CD8-positive, alpha-beta memory T cell (primary cell): ENCODE data around the gene GDF10. TPM values are rescaled to one million over a fixed set of nuclear protein-coding genes. Genes with fewer than 3 reads are reported as not detected.

Experiments used
- CTCF ChIA-PET: fragments of 350-600 bp; sonication (Branson Sonifier 250); formaldehyde crosslinking; loops from one replicate; lab custom pipeline; 2021; ENCODE audit warnings: antibody characterized with exemption; lab: Charles Lee
- POLR2A ChIA-PET: fragments of 350-600 bp; sonication (Branson Sonifier 250); formaldehyde crosslinking; loops from one replicate; lab custom pipeline; 2021; ENCODE audit warnings: antibody characterized with exemption; lab: Charles Lee
- DNase-seq, 5 donors: peaks; one replicate each; pipeline versions ENCODE4 v3.0.0 to v3.0.0-alpha.2; 2020 to 2022; ENCODE audit warnings: mixed read lengths in 1 of 5
- H3K27ac ChIP-seq: one replicate; pipeline ENCODE4 v1.7.0; 2013; ENCODE audit warnings: low read depth, mild to moderate bottlenecking, low read length, moderate library complexity
- H3K27me3 ChIP-seq: 2 replicates; pipeline ENCODE4 v1.7.0; 2013; ENCODE audit warnings: low read length, mild to moderate bottlenecking; ENCODE audit not compliant: insufficient read depth, poor library complexity, severe bottlenecking
- H3K36me3 ChIP-seq: 2 replicates; pipeline ENCODE4 v1.7.0; 2013; ENCODE audit warnings: mild to moderate bottlenecking, low read length, moderate library complexity; ENCODE audit not compliant: insufficient read depth
- H3K4me1 ChIP-seq: 2 replicates; pipeline ENCODE4 v1.7.0; 2013; ENCODE audit warnings: mild to moderate bottlenecking, low read length, moderate library complexity; ENCODE audit not compliant: insufficient read depth
- H3K4me3 ChIP-seq: 2 replicates; pipeline ENCODE4 v1.7.0; 2013; ENCODE audit warnings: mild to moderate bottlenecking, low read length
- H3K9me3 ChIP-seq: 2 replicates; pipeline ENCODE4 v1.7.0; 2013; ENCODE audit warnings: mild to moderate bottlenecking, low read length
- H3K27ac Mint-ChIP-seq, 8 donors: one replicate each; pipeline ENCODE4 v1.8.0; 2020 to 2021; ENCODE audit warnings: mixed read lengths in 8 of 8, mild to moderate bottlenecking in 6 of 8, inconsistent platforms in 3 of 8, moderate library complexity in 3 of 8
- H3K27me3 Mint-ChIP-seq, 2 donors: one replicate each; pipeline ENCODE4 v1.8.0; 2020 to 2021; ENCODE audit warnings: mixed read lengths in 2 of 2, mild to moderate bottlenecking in 1 of 2, moderate library complexity in 1 of 2
- H3K36me3 Mint-ChIP-seq, 3 donors: one replicate each; pipeline ENCODE4 v1.8.0; 2020 to 2021; ENCODE audit warnings: mixed read lengths in 3 of 3, inconsistent platforms in 1 of 3, mild to moderate bottlenecking in 1 of 3
- H3K4me1 Mint-ChIP-seq, 3 donors: one replicate each; pipeline ENCODE4 v1.8.0; 2020 to 2021; ENCODE audit warnings: mixed read lengths in 3 of 3, inconsistent platforms in 1 of 3, mild to moderate bottlenecking in 1 of 3
- H3K4me3 Mint-ChIP-seq, 7 donors: one replicate each; pipeline ENCODE4 v1.8.0; 2020 to 2021; ENCODE audit warnings: mixed read lengths in 7 of 7, mild to moderate bottlenecking in 6 of 7, moderate library complexity in 4 of 7, inconsistent platforms in 2 of 7
- H3K9me3 Mint-ChIP-seq, 5 donors: one replicate each; pipeline ENCODE4 v1.8.0; 2020 to 2022; ENCODE audit warnings: mixed read lengths in 5 of 5, mild to moderate bottlenecking in 3 of 5, moderate library complexity in 2 of 5, inconsistent platforms in 1 of 5
- polyA plus RNA-seq: library from polyadenylated mRNA; unstranded; fragments of 300-500 nt; fragmentation: Illumina TruSeq; gene quantifications from one replicate; pipeline ENCODE4 v1.2.3, GENCODE V29; 2021
- total RNA-seq, 2 experiments: library from RNA; stranded (reverse); gene quantifications; one replicate each; pipeline ENCODE4 v1.2.3, GENCODE V29; 2021

The GDF10 gene
- total and polyA plus RNA-seq, 3 experiments from 2014 or later: 0.18 to 0.24 (median 0.21) TPM

DNA sequence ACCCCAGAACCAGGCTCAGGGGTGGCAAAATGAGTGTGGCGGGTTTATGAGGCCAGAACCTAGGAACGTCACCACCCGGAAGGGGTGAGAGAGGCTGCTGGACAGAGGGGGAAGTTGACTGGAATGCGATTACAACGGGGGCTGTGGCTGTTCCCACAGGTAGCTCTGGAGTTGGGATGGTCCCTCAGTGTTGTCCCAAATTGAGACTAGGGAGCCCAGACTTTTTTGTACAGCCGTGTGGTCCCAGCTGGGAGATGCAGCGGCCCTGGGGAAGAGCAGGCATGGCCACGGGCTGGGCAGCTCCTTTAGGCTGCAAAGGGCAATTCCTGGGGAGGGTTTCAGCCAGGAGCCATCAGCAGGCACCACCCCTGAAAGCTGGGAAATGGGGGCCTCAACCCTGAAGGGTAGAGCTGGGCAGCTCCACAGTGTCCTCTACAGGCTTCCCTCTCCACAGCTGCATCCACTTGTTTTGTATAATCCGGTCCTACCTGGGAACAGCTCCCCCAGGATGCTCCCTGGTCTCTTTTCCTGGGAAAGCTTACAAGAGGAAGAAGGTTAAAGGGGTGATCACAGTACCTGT is 11.0 kb upstream of the GDF10 start:
- H3K36me3 Mint-ChIP-seq: no peaks in the 10 kb centered on the region
- H3K9me3 Mint-ChIP-seq: no peaks in the 10 kb centered on the region
- POLR2A ChIA-PET: no interaction called here
- H3K27me3 Mint-ChIP-seq: peaks cover 0 to 6% of the 10 kb centered on the region in 2 donors
- no peak overlapping the region for H3K4me3 Mint-ChIP-seq
- CTCF ChIA-PET: interaction anchor here (1.1 to 1.6 kb wide), 2 partner anchors 9 to 12 kb away, joined by 3 read pairs; no protein-coding TSS in a partner anchor
- Histone ChIP-seq H3K4me3 (no peak overlapping the region), H3K4me1 (peaks cover 27% of the 10 kb centered on the region), H3K27me3 (no peaks in the 10 kb centered on the region), H3K36me3 (no peaks in the 10 kb centered on the region), H3K9me3 (no peaks in the 10 kb centered on the region), H3K27ac (no peak overlapping the region)
- H3K27ac Mint-ChIP-seq: no peak overlapping the region
- no peak for DNase-seq
- peaks cover 16 to 22% (median 16%) of the 10 kb centered on the region in 3 donors for H3K4me1 Mint-ChIP-seq

DNA sequence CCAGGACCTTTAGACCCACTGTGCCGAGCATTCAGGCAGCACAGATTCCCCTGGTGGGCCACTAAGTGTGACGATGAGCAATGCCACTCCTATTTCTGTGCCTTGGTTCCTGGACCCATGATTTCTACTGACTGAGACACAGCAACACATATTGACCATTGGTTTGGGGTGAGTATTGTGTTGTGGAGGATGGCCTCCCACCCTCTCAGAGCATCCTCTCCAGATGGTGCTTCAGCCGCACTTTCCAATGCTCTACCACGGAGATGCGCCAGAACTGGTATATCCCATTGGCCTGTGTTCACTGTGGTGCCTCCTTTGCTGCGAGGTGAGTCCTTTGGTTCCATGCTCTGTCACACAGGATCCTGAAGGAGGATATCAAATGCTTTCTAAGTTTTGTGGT is 10.1 kb upstream of the GDF10 start:
- Histone ChIP-seq H3K4me3 (no peak overlapping the region), H3K27me3 (no peaks in the 10 kb centered on the region), H3K4me1 (peaks cover 27% of the 10 kb centered on the region), H3K9me3 (no peaks in the 10 kb centered on the region), H3K27ac (no peak overlapping the region), H3K36me3 (no peaks in the 10 kb centered on the region)
- ChIA-PET CTCF (interaction anchor here (1.6 kb wide), 1 partner anchor 13 kb away, joined by 3 read pairs; no protein-coding TSS in a partner anchor), POLR2A (no interaction called here)
- Mint-ChIP-seq H3K36me3 (no peaks in the 10 kb centered on the region), H3K4me3 (no peak overlapping the region), H3K27me3 (peaks cover 0 to 6% of the 10 kb centered on the region in 2 donors), H3K4me1 (peaks cover 14 to 22% (median 16%) of the 10 kb centered on the region in 3 donors), H3K27ac (no peak overlapping the region), H3K9me3 (no peaks in the 10 kb centered on the region)
- DNase-seq: no peak

DNA sequence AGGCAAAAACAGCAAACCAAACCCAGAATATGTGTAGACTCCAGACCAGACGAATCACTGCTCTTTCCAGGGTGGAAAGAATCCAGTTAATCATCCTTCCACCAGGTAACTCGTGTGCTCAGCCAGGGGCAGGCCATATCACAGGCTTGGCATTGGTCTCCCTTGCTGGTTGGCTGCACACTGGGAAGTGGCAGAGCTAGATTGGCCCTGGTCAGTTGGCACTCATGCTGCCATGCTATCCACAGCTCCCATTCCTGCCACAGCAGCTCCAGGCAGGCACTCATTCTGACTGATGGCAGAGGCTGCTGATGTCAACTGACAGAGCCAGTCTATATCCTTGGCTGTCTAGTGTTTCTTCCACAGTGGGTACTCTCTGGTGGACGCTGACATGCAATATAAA is 9.7 kb upstream of the GDF10 start:
- Mint-ChIP-seq H3K9me3 (no peaks in the 10 kb centered on the region), H3K36me3 (no peaks in the 10 kb centered on the region), H3K4me3 (no peak overlapping the region), H3K4me1 (peaks cover 14 to 18% (median 14%) of the 10 kb centered on the region in 3 donors), H3K27me3 (peaks cover 0 to 6% of the 10 kb centered on the region in 2 donors), H3K27ac (no peak overlapping the region)
- no peaks in the 10 kb centered on the region for H3K9me3 ChIP-seq
- no peak overlapping the region for H3K4me3 ChIP-seq
- no peak for DNase-seq
- CTCF ChIA-PET: interaction anchor here (0.9 to 1.5 kb wide), 2 partner anchors 25 to 243 kb away, joined by 3 to 5 read pairs; no protein-coding TSS in a partner anchor
- no peaks in the 10 kb centered on the region for H3K27me3 ChIP-seq
- peaks cover 24% of the 10 kb centered on the region for H3K4me1 ChIP-seq
- no peak overlapping the region for H3K27ac ChIP-seq
- POLR2A ChIA-PET: no interaction called here
- no peaks in the 10 kb centered on the region for H3K36me3 ChIP-seq

DNA sequence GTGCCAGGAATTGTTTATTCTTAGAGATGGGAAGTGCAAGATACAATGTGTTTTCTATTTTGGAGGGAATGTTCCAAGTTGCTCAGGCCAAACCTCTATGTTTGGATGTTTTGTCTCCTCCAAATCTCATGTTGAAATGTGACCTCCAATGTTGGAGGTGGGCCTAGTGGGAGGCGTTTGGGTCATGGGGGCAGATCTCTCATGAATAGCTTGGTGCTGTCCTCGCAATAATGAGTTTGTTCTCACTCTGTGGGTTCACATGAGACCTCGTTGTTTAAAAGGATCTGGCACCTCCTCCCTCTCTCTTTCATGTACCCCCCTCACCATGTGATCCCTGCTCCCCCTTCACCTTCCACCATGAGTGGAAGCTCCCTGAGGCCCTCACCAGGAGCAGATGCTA is 8.3 kb upstream of the GDF10 start:
- H3K27me3 Mint-ChIP-seq: peaks cover 0 to 10% of the 10 kb centered on the region in 2 donors
- Histone ChIP-seq H3K27me3 (no peaks in the 10 kb centered on the region), H3K9me3 (no peaks in the 10 kb centered on the region), H3K4me1 (peaks cover 11% of the 10 kb centered on the region), H3K27ac (no peak overlapping the region), H3K4me3 (no peak overlapping the region), H3K36me3 (no peaks in the 10 kb centered on the region)
- H3K9me3 Mint-ChIP-seq: no peaks in the 10 kb centered on the region
- no peaks in the 10 kb centered on the region for H3K36me3 Mint-ChIP-seq
- H3K27ac Mint-ChIP-seq: no peak overlapping the region
- peaks cover 2 to 4% (median 3%) of the 10 kb centered on the region in 3 donors for H3K4me1 Mint-ChIP-seq
- no peak overlapping the region for H3K4me3 Mint-ChIP-seq
- ChIA-PET POLR2A (no interaction called here), CTCF (interaction anchor here (1.5 kb wide), 1 partner anchor 244 kb away, joined by 5 read pairs; no protein-coding TSS in a partner anchor)
- DNase-seq: no peak

DNA sequence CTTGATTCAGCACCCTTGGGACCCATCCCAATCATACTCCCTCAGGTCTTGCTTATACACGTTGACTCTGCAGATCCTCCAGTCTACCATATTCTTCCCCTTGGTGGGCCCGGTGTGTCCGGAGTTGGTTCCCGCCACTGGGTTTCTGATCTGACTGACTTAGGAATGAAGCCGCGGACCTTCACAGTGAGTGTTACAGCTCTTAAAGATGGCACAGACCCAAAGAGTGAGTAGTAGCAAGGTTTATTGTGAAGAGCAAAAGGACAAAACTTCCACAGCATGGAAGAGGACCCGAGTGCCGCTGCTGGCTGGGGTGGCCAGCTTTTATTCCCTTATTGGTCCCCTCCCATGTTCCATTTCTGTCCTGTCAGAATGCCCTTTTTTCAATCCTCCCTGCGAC is 5.9 kb upstream of the GDF10 start:
- Mint-ChIP-seq H3K27ac (no peak overlapping the region), H3K9me3 (no peaks in the 10 kb centered on the region), H3K4me3 (no peak overlapping the region), H3K4me1 (no peaks in the 10 kb centered on the region), H3K27me3 (peaks cover 4 to 18% of the 10 kb centered on the region in 2 donors), H3K36me3 (no peaks in the 10 kb centered on the region)
- DNase-seq: no peak
- Histone ChIP-seq H3K36me3 (no peaks in the 10 kb centered on the region), H3K9me3 (no peaks in the 10 kb centered on the region), H3K27ac (no peak overlapping the region), H3K4me3 (no peak overlapping the region), H3K27me3 (no peaks in the 10 kb centered on the region), H3K4me1 (no peaks in the 10 kb centered on the region)
- CTCF ChIA-PET: no interaction called here
- POLR2A ChIA-PET: no interaction called here

DNA sequence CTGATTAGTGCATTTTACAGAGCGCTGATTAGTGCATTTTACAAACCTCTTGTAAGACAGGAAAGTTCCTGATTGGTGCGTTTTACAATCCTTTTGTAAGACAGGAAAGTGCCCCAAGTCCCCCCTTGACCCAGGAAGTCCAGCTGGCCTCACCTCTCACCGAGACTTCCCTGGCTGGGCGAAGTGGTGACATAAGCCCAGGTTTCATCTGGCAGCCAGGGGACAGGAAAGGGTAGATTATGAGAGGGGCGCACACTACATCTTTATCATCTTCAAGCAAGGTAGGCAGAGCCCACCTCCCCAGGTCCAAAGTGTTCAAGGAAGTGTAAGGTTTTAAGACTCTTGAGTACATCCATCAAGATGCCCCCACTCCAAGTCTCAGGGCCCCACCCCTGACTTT is 5.5 kb upstream of the GDF10 start:
- DNase-seq: no peak
- Mint-ChIP-seq H3K4me1 (peaks cover 0 to 4% (median 0%) of the 10 kb centered on the region in 3 donors), H3K9me3 (no peaks in the 10 kb centered on the region), H3K4me3 (no peak overlapping the region), H3K27ac (no peak overlapping the region), H3K27me3 (peaks cover 9 to 19% of the 10 kb centered on the region in 2 donors), H3K36me3 (no peaks in the 10 kb centered on the region)
- Histone ChIP-seq H3K27me3 (no peaks in the 10 kb centered on the region), H3K36me3 (no peaks in the 10 kb centered on the region), H3K4me3 (no peak overlapping the region), H3K9me3 (no peaks in the 10 kb centered on the region), H3K4me1 (no peaks in the 10 kb centered on the region), H3K27ac (no peak overlapping the region)
- ChIA-PET POLR2A (no interaction called here), CTCF (no interaction called here)

DNA sequence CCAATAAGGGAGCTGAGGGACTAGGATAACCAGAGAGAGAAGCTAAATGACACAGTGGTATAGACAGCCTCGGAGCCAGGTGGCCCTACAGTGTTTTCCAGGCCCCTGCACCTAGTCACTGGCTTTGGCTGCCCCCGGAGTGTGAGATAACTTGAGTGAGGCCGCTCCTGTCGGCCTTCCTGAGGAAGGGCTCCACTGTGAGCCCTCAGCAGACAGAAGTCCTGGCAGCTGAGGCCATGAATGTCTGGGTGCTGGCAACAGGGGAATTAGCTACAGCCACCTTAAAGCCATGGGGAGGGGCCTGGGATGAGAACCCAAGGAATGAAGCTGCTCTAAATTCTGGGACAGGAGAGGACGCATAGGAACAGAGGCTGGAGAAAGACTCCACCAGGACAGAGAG is 4.6 kb upstream of the GDF10 start:
- Mint-ChIP-seq H3K27ac (no peak overlapping the region), H3K4me1 (peaks cover 0 to 8% (median 0%) of the 10 kb centered on the region in 3 donors), H3K36me3 (no peaks in the 10 kb centered on the region), H3K9me3 (no peaks in the 10 kb centered on the region), H3K4me3 (no peak overlapping the region), H3K27me3 (peaks cover 11 to 21% of the 10 kb centered on the region in 2 donors)
- DNase-seq: no peak
- Histone ChIP-seq H3K27ac (no peak overlapping the region), H3K4me1 (no peaks in the 10 kb centered on the region), H3K4me3 (no peak overlapping the region), H3K9me3 (no peaks in the 10 kb centered on the region), H3K36me3 (no peaks in the 10 kb centered on the region), H3K27me3 (no peaks in the 10 kb centered on the region)
- CTCF ChIA-PET: interaction anchor here (0.7 to 3.0 kb wide), 2 partner anchors 248 to 266 kb away, joined by 3 to 14 read pairs; no protein-coding TSS in a partner anchor
- POLR2A ChIA-PET: no interaction called here

DNA sequence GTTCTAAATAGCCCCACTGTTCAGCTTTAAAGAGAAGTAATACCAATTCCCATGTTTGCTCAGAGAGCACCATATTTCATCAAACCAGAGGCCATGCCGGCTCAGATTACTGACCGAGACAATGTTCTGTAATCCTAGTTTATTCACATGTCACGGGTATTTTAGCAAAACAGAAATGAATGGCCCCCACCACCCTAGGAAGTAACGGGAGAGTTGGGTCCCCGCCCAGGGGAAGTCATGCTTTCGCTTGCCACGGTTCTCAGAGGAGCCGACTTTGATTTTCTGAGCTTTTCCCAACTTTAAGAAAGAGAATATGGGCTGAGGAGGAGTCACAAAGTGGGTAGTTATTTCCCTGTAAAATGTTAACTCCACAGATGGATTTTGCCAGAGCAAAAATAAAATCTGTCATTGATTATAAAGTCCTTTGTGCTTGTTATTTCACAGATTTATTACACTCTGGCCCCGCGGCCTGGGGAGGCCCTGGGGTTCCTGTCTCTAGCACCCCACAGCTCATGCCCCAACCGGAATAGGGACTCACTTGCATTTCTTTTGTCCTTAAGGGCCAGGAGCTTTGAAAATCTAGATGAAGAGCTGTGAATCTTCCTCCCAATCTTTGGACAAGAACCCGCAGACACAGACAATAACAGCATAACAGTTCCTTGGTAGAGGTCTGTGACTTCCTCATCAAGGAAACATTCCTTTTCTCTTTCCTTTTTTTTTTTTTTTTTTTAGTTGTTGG is 3.7 kb upstream of the GDF10 start:
- CTCF ChIA-PET: interaction anchor here (2.4 to 3.0 kb wide), 2 partner anchors 15 to 248 kb away, joined by 9 to 14 read pairs; no protein-coding TSS in a partner anchor
- H3K4me3 Mint-ChIP-seq: no peak overlapping the region
- no peaks in the 10 kb centered on the region for H3K27me3 ChIP-seq
- H3K4me1 Mint-ChIP-seq: peaks cover 3 to 14% (median 4%) of the 10 kb centered on the region in 3 donors
- no peak overlapping the region for H3K27ac Mint-ChIP-seq
- no peak for DNase-seq
- no peaks in the 10 kb centered on the region for H3K36me3 Mint-ChIP-seq
- H3K36me3 ChIP-seq: no peaks in the 10 kb centered on the region
- H3K9me3 Mint-ChIP-seq: no peaks in the 10 kb centered on the region
- POLR2A ChIA-PET: no interaction called here
- no peak overlapping the region for H3K27ac ChIP-seq
- H3K9me3 ChIP-seq: no peaks in the 10 kb centered on the region
- H3K4me1 ChIP-seq: no peaks in the 10 kb centered on the region
- no peak overlapping the region for H3K4me3 ChIP-seq
- peaks cover 17 to 25% of the 10 kb centered on the region in 2 donors for H3K27me3 Mint-ChIP-seq
